HepG2 (cell line): Measurements from ENCODE around the gene NTN4. TPM values are rescaled to one million over a fixed set of nuclear protein-coding genes. Genes with fewer than 3 reads are reported as not detected.

Experiments
- ATAC-seq: fragments of 200-7000 bp; cut with Tn5 transposase; 3 replicates; pipeline ENCODE4 v1.9.1; 2020; ENCODE audit warnings: mild to moderate bottlenecking, moderate library complexity
- BruUV-seq: library from RNA; stranded (reverse); fragments of 400-500 nt; replicated peaks from 2 replicates; lab custom pipeline; 2021; lab: Mats Ljungman, UMichigan
- CTCF ChIA-PET: fragments of 300-600 bp; formaldehyde crosslinking; extraction: SDS; loops from one replicate; lab custom pipeline; 2021; ENCODE audit warnings: low total read pairs, inconsistent platforms, low intra/inter-chr PET ratio; lab: Yijun Ruan, JAX
- POLR2A ChIA-PET: fragments of 350-600 bp; sonication (Branson Sonifier 250); formaldehyde crosslinking; loops from one replicate; lab custom pipeline; 2020; ENCODE audit warnings: antibody characterized with exemption, inconsistent platforms; lab: Yijun Ruan, JAX
- DNase-seq: peaks from one replicate; pipeline ENCODE4 v3.0.0-alpha.2; 2015; ENCODE audit warnings: low spot score
- FAIRE-seq: peaks from 3 replicates; lab custom pipeline; 2011; peaks lifted over from hg19 to GRCh38; lab: Jason Lieb, UNC
- H2AFZ ChIP-seq: one replicate; pipeline ENCODE4 v1.6.1; 2011; ENCODE audit warnings: low read length, inconsistent platforms
- H3K27ac ChIP-seq: fragments of 300-600 bp; 3 replicates; pipeline ENCODE4 v1.8.0; 2011; ENCODE audit warnings: mixed run types, mild to moderate bottlenecking, mixed read lengths, low read length, inconsistent platforms; ENCODE audit not compliant: insufficient read depth; ENCODE audit errors: extremely low read length
- H3K27me3 ChIP-seq, 2 experiments: fragments of 200-600 bp in 1 of 2; 2 replicates in 1 of 2; 3 replicates in 1 of 2; pipeline versions ENCODE4 v1.6.0 to v1.8.0; 2011; ENCODE audit warnings: low read length in 2 of 2, mild to moderate bottlenecking in 2 of 2, moderate library complexity in 2 of 2, inconsistent platforms in 1 of 2; ENCODE audit not compliant: insufficient read depth in 2 of 2, control insufficient read depth in 1 of 2
- H3K36me3 ChIP-seq, 2 experiments: fragments of 200-600 bp in 1 of 2; replicated peaks in 1 of 2; 2 replicates in 1 of 2; 3 replicates in 1 of 2; pipeline versions ENCODE4 v1.5.1 to v1.8.0; 2011; ENCODE audit warnings: low read length in 2 of 2, inconsistent platforms in 1 of 2; ENCODE audit not compliant: insufficient read depth in 2 of 2, control insufficient read depth in 1 of 2
- H3K4me1 ChIP-seq: 2 replicates; pipeline ENCODE4 v1.5.1; 2012; ENCODE audit warnings: low read length, inconsistent platforms; ENCODE audit not compliant: insufficient read depth
- H3K4me2 ChIP-seq: 2 replicates; pipeline ENCODE4 v1.6.0; 2011; ENCODE audit warnings: low read depth, low read length, inconsistent platforms
- H3K4me3 ChIP-seq, 3 experiments: fragments of 200-600 bp in 1 of 3; sonication (generic), shearing (Covaris generic) in 1 of 3; replicated peaks in 1 of 3; 2 replicates each; pipeline ENCODE4 v1.5.1; 2011 to 2016; ENCODE audit warnings: low read length in 3 of 3, inconsistent platforms in 2 of 3, low read depth in 2 of 3, mild to moderate bottlenecking in 2 of 3, control low read depth in 1 of 3, mixed read lengths in 1 of 3; ENCODE audit not compliant: insufficient read depth in 1 of 3
- H3K79me2 ChIP-seq: one replicate; pipeline ENCODE4 v1.6.1; 2011; ENCODE audit warnings: low read length, inconsistent platforms; ENCODE audit not compliant: insufficient read depth
- H3K9ac ChIP-seq: 2 replicates; pipeline ENCODE4 v1.6.0; 2011; ENCODE audit warnings: mild to moderate bottlenecking, low read depth, low read length, inconsistent platforms; ENCODE audit not compliant: insufficient read depth
- H3K9me3 ChIP-seq: 2 replicates; pipeline ENCODE4 v1.5.1; 2012; ENCODE audit warnings: mild to moderate bottlenecking, low read length
- H4K20me1 ChIP-seq: 2 replicates; pipeline ENCODE4 v1.6.0; 2011; ENCODE audit warnings: inconsistent platforms, mild to moderate bottlenecking, low read length, moderate library complexity; ENCODE audit not compliant: insufficient read depth
- E2F1 ChIP-seq: sonication (generic); formaldehyde crosslinking; IDR thresholded peaks from 2 replicates; pipeline ENCODE4 v1.5.0; 2020; ENCODE audit warnings: missing genetic modification reagents
- IKZF5 ChIP-seq: IDR thresholded peaks from 2 replicates; pipeline ENCODE4 v1.6.1; 2018; ENCODE audit warnings: missing genetic modification reagents, mild to moderate bottlenecking, missing compliant biosample characterization
- ISL2 ChIP-seq: sonication (generic); formaldehyde crosslinking; IDR thresholded peaks from 2 replicates; pipeline ENCODE4 v1.5.0; 2020; ENCODE audit warnings: missing genetic modification reagents
- MBNL3 ChIP-seq: fragments of 250-450 bp; sonication (Bioruptor Pico); conservative IDR thresholded peaks from 2 replicates; pipeline ENCODE4 v1.8.0; 2022; ENCODE audit warnings: mild to moderate bottlenecking, inconsistent platforms
- NFRKB ChIP-seq: fragments of 450-650 bp; IDR thresholded peaks from 2 replicates; pipeline ENCODE4 v1.6.1; 2017
- PBX3 ChIP-seq: sonication (generic); formaldehyde crosslinking; IDR thresholded peaks from 2 replicates; pipeline ENCODE4 v1.8.1; 2023; ENCODE audit warnings: missing genetic modification reagents, inconsistent platforms, borderline replicate concordance
- REPIN1 ChIP-seq: sonication (generic); formaldehyde crosslinking; IDR thresholded peaks from 2 replicates; pipeline ENCODE4 v1.8.0; 2022; ENCODE audit warnings: missing genetic modification reagents, low read depth, mild to moderate bottlenecking, borderline replicate concordance
- SNAPC5 ChIP-seq: sonication (generic); formaldehyde crosslinking; IDR thresholded peaks from 2 replicates; pipeline ENCODE4 v1.8.1; 2023; ENCODE audit warnings: mild to moderate bottlenecking, missing genetic modification reagents, borderline replicate concordance
- TBX3 ChIP-seq: fragments of 450-650 bp; IDR thresholded peaks from 2 replicates; pipeline ENCODE4 v1.6.1; 2017; ENCODE audit warnings: antibody characterized with exemption, mild to moderate bottlenecking, inconsistent platforms, borderline replicate concordance
- TCF7 ChIP-seq: sonication (generic); IDR thresholded peaks from 2 replicates; pipeline ENCODE4 v1.6.1; 2016; ENCODE audit warnings: antibody characterized with exemption, low read depth
- TOPORS ChIP-seq: sonication (generic); formaldehyde crosslinking; IDR thresholded peaks from 2 replicates; pipeline ENCODE4 v1.8.0; 2023; ENCODE audit warnings: mild to moderate bottlenecking, missing genetic modification reagents
- ZNF12 ChIP-seq: sonication (generic); formaldehyde crosslinking; IDR thresholded peaks from 2 replicates; pipeline ENCODE4 v1.5.0; 2020; ENCODE audit warnings: missing genetic modification reagents
- ZNF232 ChIP-seq: sonication (generic); formaldehyde crosslinking; IDR thresholded peaks from 2 replicates; pipeline ENCODE4 v1.4.0; 2020; ENCODE audit warnings: missing genetic modification reagents, borderline replicate concordance
- ZNF451 ChIP-seq: sonication (generic); formaldehyde crosslinking; IDR thresholded peaks from 2 replicates; pipeline ENCODE4 v1.5.0; 2020; ENCODE audit warnings: mild to moderate bottlenecking, missing genetic modification reagents
- ZNF503 ChIP-seq: sonication (generic); formaldehyde crosslinking; IDR thresholded peaks from 2 replicates; pipeline ENCODE4 v1.4.0; 2020; ENCODE audit warnings: missing genetic modification reagents
- ZNF513 ChIP-seq: sonication (generic); formaldehyde crosslinking; conservative IDR thresholded peaks from 2 replicates; pipeline ENCODE4 v1.5.0; 2020; ENCODE audit warnings: missing genetic modification reagents
- ZNF777 ChIP-seq: sonication (generic); formaldehyde crosslinking; IDR thresholded peaks from 2 replicates; pipeline ENCODE4 v1.4.0; 2020; ENCODE audit warnings: missing genetic modification reagents
- ZNF878 ChIP-seq: sonication (generic); formaldehyde crosslinking; IDR thresholded peaks from 2 replicates; pipeline ENCODE4 v1.8.1; 2023; ENCODE audit warnings: mild to moderate bottlenecking, missing genetic modification reagents, moderate library complexity
- WGBS: methylation state at CpG from one replicate; pipeline ENCODE4 v1.1.6; 2017; ENCODE audit warnings: low lambda C conversion rate; 5-methylcytosine and 5-hydroxymethylcytosine counted together
- in situ Hi-C: cut with HindIII; loops from 2 replicates; pipeline ENCODE4 v1.10.0; 2017; ENCODE audit warnings: low pct_unique_long_range_greater_than_20kb; ENCODE audit not compliant: extremely low pct_ligation_motif_present
- intact Hi-C: fragments of 100-400 bp; cut with micrococcal nuclease; formaldehyde crosslinking; loops from one replicate; pipeline ENCODE4 v1.10.0; 2022; ENCODE audit not compliant: unreplicated experiment
- polyA plus RNA-seq, 8 experiments: library from polyadenylated mRNA; depleted of rRNA in 3 of 8; stranded (reverse) in 7 of 8; unstranded in 1 of 8; fragments of >200 nt; fragmentation: Illumina TruSeq in 4 of 8; extraction: Trizol in 4 of 8; gene quantifications; 2 replicates each; pipeline versions ENCODE4 v1.2.1 to v1.2.3, GENCODE V29; 2011 to 2016; ENCODE audit warnings: low read depth in 4 of 8, missing spikeins in 1 of 8, mixed read lengths in 1 of 8; ENCODE audit not compliant: insufficient read depth in 1 of 8
- total RNA-seq, 5 experiments: library from RNA; depleted of rRNA; stranded (reverse); fragments of >200 nt; fragmentation: Illumina TruSeq; extraction: Trizol; gene quantifications; 2 replicates each; pipeline ENCODE4 v1.2.3, GENCODE V29; 2016; ENCODE audit warnings: low read depth in 1 of 5

Gene NTN4
- total and polyA plus RNA-seq, 2 of the 13 experiments (the other 11 are each of a cell fraction or from before 2014, with no cell fraction given), result 7.8 to 11.5 TPM

- Histone ChIP-seq H2AFZ (no peak overlapping the region), H4K20me1 (no peaks in the 10 kb centered on the region), H3K27me3 (no peaks in the 10 kb centered on the region), H3K9me3 (no peaks in the 10 kb centered on the region), H3K27ac (no peak overlapping the region), H3K4me3 (no peak overlapping the region), H3K4me2 (no peak overlapping the region), H3K9ac (no peak overlapping the region), H3K4me1 (peaks cover 18% of the 10 kb centered on the region), H3K79me2 (no peaks in the 10 kb centered on the region), H3K36me3 (no peaks in the 10 kb centered on the region)
- POLR2A ChIA-PET, result no interaction called here
- 30% methylated on average over 2 of the region's 2 CpGs for WGBS
- intact Hi-C loops, result no loop called here
- DNase-seq (no peak), ATAC-seq (no peak), FAIRE-seq (no peak)
- CTCF ChIA-PET, result no interaction called here
- BruUV-seq, result no TSS peak
- in situ Hi-C loops, result no loop called here
- no peak for TF ChIP-seq ZNF777 (CRISPR knock-in tag)
- no peak for TF ChIP-seq TOPORS
- TF ChIP-seq ZNF513, result no peak
- no peak for TF ChIP-seq MBNL3
- no peak for TF ChIP-seq PBX3 (CRISPR knock-in tag)
- TF ChIP-seq IKZF5 (CRISPR knock-in tag), result no peak
- no peak for TF ChIP-seq NFRKB
- no peak for TF ChIP-seq SNAPC5 (CRISPR knock-in tag)
- no peak for TF ChIP-seq ZNF451 (CRISPR knock-in tag)
- TF ChIP-seq E2F1 (CRISPR knock-in tag), result no peak
- no peak for TF ChIP-seq TBX3
- no peak for TF ChIP-seq TCF7
- no peak for TF ChIP-seq ISL2 (CRISPR knock-in tag)
- TF ChIP-seq ZNF232, result no peak
- TF ChIP-seq ZNF503, result no peak
- no peak for TF ChIP-seq ZNF12 (CRISPR knock-in tag)
- TF ChIP-seq ZNF878 (CRISPR knock-in tag), result no peak
- no peak for TF ChIP-seq REPIN1 (CRISPR knock-in tag)
- TF ChIP-seq, all 625 proteins: peak for 0
Measured at GRCh38 chr12:95830335-95831089, 39.9 kb upstream of the NTN4 start.
